Gastrocnemius medialis (tissue), 4 donors: ENCODE data around the gene NVL. TPM values are rescaled to one million over a fixed set of nuclear protein-coding genes. Genes with fewer than 3 reads are reported as not detected.

Source experiments
- ATAC-seq, 2 donors: fragments of 150-250 bp; one replicate each; pipeline ENCODE4 v1.9.1; 2016
- DNase-seq, 2 donors: peaks; one replicate each; pipeline ENCODE4 v3.0.0-alpha.2; 2019
- H3K27ac ChIP-seq, 4 donors: fragments of 200-600 bp; sonication (generic); 1 replicate in 1 of 4; 2 replicates in 3 of 4; pipeline ENCODE4 v1.5.1; 2016 to 2018; ENCODE audit warnings: mild to moderate bottlenecking in 2 of 4, moderate library complexity in 1 of 4
- H3K27me3 ChIP-seq, 3 donors: fragments of 200-600 bp; sonication (generic) in 2 of 3; 1 replicate in 1 of 3; 2 replicates in 2 of 3; pipeline versions ENCODE4 v1.5.1 to v1.6.0; 2016 to 2019; ENCODE audit warnings: mild to moderate bottlenecking in 1 of 3, moderate library complexity in 1 of 3
- H3K36me3 ChIP-seq, 2 donors: fragments of 200-600 bp; sonication (generic) in 1 of 2; one replicate each; pipeline ENCODE4 v1.5.1; 2017 to 2018
- H3K4me1 ChIP-seq, 2 donors: fragments of 200-600 bp; sonication (generic) in 1 of 2; one replicate each; pipeline ENCODE4 v1.5.1; 2016 to 2017; ENCODE audit warnings: mild to moderate bottlenecking in 2 of 2
- H3K4me3 ChIP-seq, 4 donors: fragments of 200-600 bp; sonication (generic) in 3 of 4; 1 replicate in 1 of 4; 2 replicates in 3 of 4; pipeline ENCODE4 v1.5.1; 2016 to 2019; ENCODE audit warnings: mild to moderate bottlenecking in 2 of 4
- H3K9me3 ChIP-seq, 3 donors: fragments of 200-600 bp; sonication (generic) in 2 of 3; 1 replicate in 1 of 3; 2 replicates in 2 of 3; pipeline ENCODE4 v1.5.1; 2016 to 2019
- POLR2A ChIP-seq, 2 donors: fragments of 450-650 bp; IDR thresholded peaks; one replicate each; pipeline ENCODE4 v1.6.1; 2017; ENCODE audit warnings: antibody characterized with exemption in 2 of 2, mild to moderate bottlenecking in 2 of 2, moderate library complexity in 2 of 2
- in situ Hi-C, 4 donors: fragments of 200-750 bp; cut with MboI; loops; one replicate each; pipeline versions ENCODE4 v1.15.0 to v1.8.0; 2017; ENCODE audit warnings: low sequenced_read_pairs in 4 of 4
- intact Hi-C: fragments of 100-400 bp; cut with DNase I; formaldehyde crosslinking; loops from one replicate; pipeline ENCODE4 v1.15.1; 2023; ENCODE audit warnings: low total_unique reads
- total RNA-seq, 4 donors: library from RNA; depleted of rRNA; stranded (reverse); fragments of >200 nt; gene quantifications; one replicate each; pipeline versions ENCODE4 v1.1.0 to v1.2.3, GENCODE V29; 2016
- TF ChIP-seq, protein P1 (sequence below), 5 experiments: fragments of 450-650 bp in 3 of 5; fragments of 200-600 bp in 2 of 5; sonication (generic) in 2 of 5; IDR thresholded peaks in 4 of 5; conservative IDR thresholded peaks in 1 of 5; 1 replicate in 4 of 5; 2 replicates in 1 of 5; pipeline ENCODE4 v1.5.1; 2016 to 2019; ENCODE audit warnings: antibody characterized with exemption in 5 of 5, mild to moderate bottlenecking in 3 of 5, moderate library complexity in 3 of 5

NVL gene
- total RNA-seq, 4 donors from 2014 or later: 6.5 to 32.5 (median 7.7) TPM

DNA sequence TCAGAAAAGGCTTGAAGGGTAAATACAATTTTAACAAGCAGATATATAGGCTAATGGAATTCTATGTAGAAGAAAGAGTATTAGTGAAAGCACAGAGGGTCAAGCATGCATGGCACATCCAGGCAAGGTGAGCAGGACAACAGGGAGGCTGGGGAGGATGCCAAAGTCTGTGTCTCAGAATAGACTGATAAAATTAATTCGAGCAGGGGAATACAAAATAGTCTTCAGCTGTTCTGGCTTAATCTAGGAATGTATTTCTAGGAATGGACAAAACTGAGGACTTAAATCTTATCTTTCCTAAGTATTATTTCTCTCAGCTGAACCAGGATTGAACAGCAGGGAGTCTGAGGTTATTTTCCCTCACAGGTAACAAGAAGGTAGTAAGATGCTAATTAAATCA is 35.2 kb downstream of the NVL start:
- in situ Hi-C loops: no loop called here

GRCh38 chr1:224292419-224292818 is 37.6 kb downstream of the NVL start:
- Histone ChIP-seq H3K36me3 (peaks cover 0 to 76% of the 10 kb centered on the region in 2 donors), H3K27ac (no peak overlapping the region), H3K27me3 (no peaks in the 10 kb centered on the region), H3K4me1 (peaks cover 0 to 4% of the 10 kb centered on the region in 2 donors), H3K9me3 (no peaks in the 10 kb centered on the region), H3K4me3 (no peak overlapping the region)
- no peak for ATAC-seq
- TF ChIP-seq POLR2A (IDR thresholded peaks at IDR 0.05): no peak
- TF ChIP-seq, protein P1, sequence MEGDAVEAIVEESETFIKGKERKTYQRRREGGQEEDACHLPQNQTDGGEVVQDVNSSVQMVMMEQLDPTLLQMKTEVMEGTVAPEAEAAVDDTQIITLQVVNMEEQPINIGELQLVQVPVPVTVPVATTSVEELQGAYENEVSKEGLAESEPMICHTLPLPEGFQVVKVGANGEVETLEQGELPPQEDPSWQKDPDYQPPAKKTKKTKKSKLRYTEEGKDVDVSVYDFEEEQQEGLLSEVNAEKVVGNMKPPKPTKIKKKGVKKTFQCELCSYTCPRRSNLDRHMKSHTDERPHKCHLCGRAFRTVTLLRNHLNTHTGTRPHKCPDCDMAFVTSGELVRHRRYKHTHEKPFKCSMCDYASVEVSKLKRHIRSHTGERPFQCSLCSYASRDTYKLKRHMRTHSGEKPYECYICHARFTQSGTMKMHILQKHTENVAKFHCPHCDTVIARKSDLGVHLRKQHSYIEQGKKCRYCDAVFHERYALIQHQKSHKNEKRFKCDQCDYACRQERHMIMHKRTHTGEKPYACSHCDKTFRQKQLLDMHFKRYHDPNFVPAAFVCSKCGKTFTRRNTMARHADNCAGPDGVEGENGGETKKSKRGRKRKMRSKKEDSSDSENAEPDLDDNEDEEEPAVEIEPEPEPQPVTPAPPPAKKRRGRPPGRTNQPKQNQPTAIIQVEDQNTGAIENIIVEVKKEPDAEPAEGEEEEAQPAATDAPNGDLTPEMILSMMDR (IDR thresholded peaks at IDR 0.05 in 4 of 5, conservative IDR thresholded peaks at IDR 0.05 in 1 of 5): no peak
- DNase-seq: no peak
- in situ Hi-C loops (no loop called here), intact Hi-C loops (no loop called here)

More for the DNA sequence above, 35.2 kb downstream of the NVL start:
- H3K27me3 ChIP-seq: no peaks in the 10 kb centered on the region
- no peak for TF ChIP-seq POLR2A (IDR thresholded peaks at IDR 0.05)
- TF ChIP-seq, protein P1 (IDR thresholded peaks at IDR 0.05 in 4 of 5, conservative IDR thresholded peaks at IDR 0.05 in 1 of 5): no peak
- DNase-seq: no peak
- no peak overlapping the region for H3K4me3 ChIP-seq
- H3K9me3 ChIP-seq: no peaks in the 10 kb centered on the region
- H3K4me1 ChIP-seq: peaks cover 0 to 4% of the 10 kb centered on the region in 2 donors
- intact Hi-C loops: no loop called here
- peaks cover 0 to 81% of the 10 kb centered on the region in 2 donors for H3K36me3 ChIP-seq
- no peak overlapping the region for H3K27ac ChIP-seq
- no peak for ATAC-seq

DNA sequence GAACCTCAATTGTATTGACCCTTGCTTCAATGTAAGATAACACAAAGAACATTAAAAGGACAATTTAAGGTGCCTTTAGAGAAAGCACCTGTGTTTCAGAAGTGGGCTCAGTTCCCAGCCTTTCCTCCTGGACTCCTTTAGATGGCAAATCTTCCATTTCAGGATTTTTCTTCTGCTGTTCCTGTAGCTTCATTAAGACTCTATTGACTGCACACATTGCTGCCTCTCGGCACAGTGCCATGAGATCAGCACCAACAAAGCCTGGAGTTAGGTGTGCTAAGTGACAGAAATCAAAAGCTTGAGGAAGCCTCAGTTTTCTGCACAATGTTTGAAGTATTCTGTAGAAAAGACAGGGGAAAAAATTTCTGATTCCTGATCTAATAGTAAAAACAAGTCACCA is 40.6 kb downstream of the NVL start:
- TF ChIP-seq, protein P1 (IDR thresholded peaks at IDR 0.05 in 4 of 5, conservative IDR thresholded peaks at IDR 0.05 in 1 of 5): no peak
- TF ChIP-seq POLR2A (IDR thresholded peaks at IDR 0.05): no peak
- ATAC-seq (no peak), DNase-seq (no peak)
- Histone ChIP-seq H3K4me3 (no peak overlapping the region), H3K4me1 (no peaks in the 10 kb centered on the region), H3K27ac (no peak overlapping the region), H3K27me3 (no peaks in the 10 kb centered on the region), H3K36me3 (peaks cover 0 to 79% of the 10 kb centered on the region in 2 donors), H3K9me3 (no peaks in the 10 kb centered on the region)
- intact Hi-C loops (no loop called here), in situ Hi-C loops (no loop called here)

DNA sequence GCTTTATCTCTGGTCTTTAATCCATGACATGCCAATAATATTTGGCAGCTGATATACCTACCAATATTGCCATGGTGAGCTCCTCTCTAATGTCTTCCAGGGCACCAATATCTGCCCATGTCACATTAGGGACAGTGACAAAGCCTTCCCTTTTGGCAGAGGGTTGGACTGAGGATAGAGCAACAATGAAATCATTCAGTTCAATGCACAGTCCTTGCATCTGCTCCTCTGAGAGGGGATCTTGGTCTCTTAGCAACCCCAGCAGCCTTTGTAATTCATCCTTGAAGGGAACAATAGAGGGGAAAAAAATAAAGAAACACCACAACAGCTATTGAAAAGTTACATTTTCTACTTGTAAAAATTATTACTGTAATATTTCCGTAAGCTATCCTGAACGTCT is 42.3 kb downstream of the NVL start:
- no peak for ATAC-seq
- in situ Hi-C loops: no loop called here
- intact Hi-C loops: no loop called here
- Histone ChIP-seq H3K9me3 (no peaks in the 10 kb centered on the region), H3K4me1 (no peaks in the 10 kb centered on the region), H3K4me3 (no peak overlapping the region), H3K27ac (no peak overlapping the region), H3K36me3 (peaks cover 0 to 65% of the 10 kb centered on the region in 2 donors), H3K27me3 (no peaks in the 10 kb centered on the region)
- TF ChIP-seq POLR2A (IDR thresholded peaks at IDR 0.05): no peak
- TF ChIP-seq, protein P1 (IDR thresholded peaks at IDR 0.05 in 4 of 5, conservative IDR thresholded peaks at IDR 0.05 in 1 of 5): no peak
- DNase-seq: no peak

GRCh38 chr1:224282140-224282539 is 47.8 kb downstream of the NVL start:
- H3K27me3 ChIP-seq: no peaks in the 10 kb centered on the region
- TF ChIP-seq, protein P1 (IDR thresholded peaks at IDR 0.05 in 4 of 5, conservative IDR thresholded peaks at IDR 0.05 in 1 of 5): no peak
- no peak for TF ChIP-seq POLR2A (IDR thresholded peaks at IDR 0.05)
- H3K27ac ChIP-seq: no peak overlapping the region
- H3K4me3 ChIP-seq: no peak overlapping the region
- no peaks in the 10 kb centered on the region for H3K4me1 ChIP-seq
- intact Hi-C loops (no loop called here), in situ Hi-C loops (no loop called here)
- peaks cover 0 to 41% of the 10 kb centered on the region in 2 donors for H3K36me3 ChIP-seq
- DNase-seq (no peak), ATAC-seq (no peak)
- no peaks in the 10 kb centered on the region for H3K9me3 ChIP-seq
